ENCODE measurements around the gene COMTD1. TPM values are rescaled to one million over a fixed set of nuclear protein-coding genes. Genes with fewer than 3 reads are reported as not detected.

The COMTD1 gene
- total and polyA plus RNA-seq, 2 of the 13 experiments (the other 11 are each of a cell fraction or from before 2014, with no cell fraction given) = 11.8 to 18.4 TPM

DNA sequence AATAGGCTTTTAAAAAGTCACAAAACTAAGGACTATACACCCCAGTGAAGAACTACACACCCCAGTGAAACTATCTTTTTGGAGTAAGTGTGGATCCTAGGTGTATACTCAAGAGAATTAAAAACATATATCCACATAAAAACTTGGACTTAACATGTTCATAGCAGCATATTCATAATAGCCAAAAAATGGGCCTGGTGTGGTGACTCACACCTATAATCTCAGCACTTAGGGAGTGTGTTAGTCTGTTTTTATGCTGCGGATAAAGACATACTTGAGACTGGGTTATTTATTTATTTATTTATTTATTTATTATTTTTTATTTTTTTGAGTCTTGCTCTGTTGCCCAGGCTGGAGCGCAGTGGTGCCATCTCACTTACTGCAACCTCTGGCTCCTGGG is 19.0 kb upstream of the COMTD1 start:
- intact Hi-C loops (cut with micrococcal nuclease; ENCODE audit: unreplicated experiment) (no loop called here), in situ Hi-C loops (cut with HindIII; ENCODE audit: extremely low pct_ligation_motif_present, low pct_unique_long_range_greater_than_20kb) (no loop called here)
- BruUV-seq (replicated peaks) = no TSS peak
- Histone ChIP-seq H3K27ac (ENCODE audit: extremely low read length, insufficient read depth, low read length) (no peak overlapping the region), H3K9ac (ENCODE audit: insufficient read depth, low read depth, low read length) (no peak overlapping the region), H2AFZ (ENCODE audit: low read length) (no peak overlapping the region), H3K9me3 (ENCODE audit: low read length) (peaks cover 17% of the 10 kb centered on the region; the same call in 1 of the 2 replicates), H3K4me2 (ENCODE audit: low read depth, low read length) (no peak overlapping the region), H3K79me2 (ENCODE audit: insufficient read depth, low read length) (no peaks in the 10 kb centered on the region), H3K4me3 (replicated peaks in 1 of 3; ENCODE audit: insufficient read depth in 1 of 3, low read depth in 2 of 3, low read length in 3 of 3) (no peak overlapping the region), H3K27me3 (ENCODE audit: control insufficient read depth in 1 of 2, insufficient read depth in 2 of 2, low read length in 2 of 2) (no peaks in the 10 kb centered on the region), H3K4me1 (ENCODE audit: insufficient read depth, low read length) (peaks cover 8% of the 10 kb centered on the region), H4K20me1 (ENCODE audit: insufficient read depth, low read length) (no peaks in the 10 kb centered on the region), H3K36me3 (replicated peaks in 1 of 2; ENCODE audit: control insufficient read depth in 1 of 2, insufficient read depth in 2 of 2, low read length in 2 of 2) (no peaks in the 10 kb centered on the region)
- FAIRE-seq (no peak), DNase-seq (ENCODE audit: low spot score) (no peak), ATAC-seq (no peak)
- WGBS (ENCODE audit: low lambda C conversion rate) = 94% methylated on average over 2 of the region's 2 CpGs
- TF ChIP-seq CREBL2 (CRISPR knock-in tag; IDR thresholded peaks at IDR 0.05; ENCODE audit: borderline replicate concordance) (no peak), ZNF562 (CRISPR knock-in tag; IDR thresholded peaks at IDR 0.05; ENCODE audit: borderline replicate concordance) (no peak), TBX2 (CRISPR knock-in tag; IDR thresholded peaks at IDR 0.05; ENCODE audit: borderline replicate concordance) (no peak), ZC3H4 (CRISPR knock-in tag; IDR thresholded peaks at IDR 0.05; ENCODE audit: borderline replicate concordance) (no peak), ATAD3A (CRISPR knock-in tag; IDR thresholded peaks at IDR 0.05) (no peak), SP5 (CRISPR knock-in tag; IDR thresholded peaks at IDR 0.05; ENCODE audit: borderline replicate concordance, low read depth) (no peak), GTF2F1 (IDR thresholded peaks at IDR 0.05; ENCODE audit: low read length) (no peak), MXD1 (CRISPR knock-in tag; IDR thresholded peaks at IDR 0.05) (no peak), ZNF20 (CRISPR knock-in tag; IDR thresholded peaks at IDR 0.05) (no peak), MYC (CRISPR knock-in tag; IDR thresholded peaks at IDR 0.05; ENCODE audit: borderline replicate concordance) (no peak), SMARCE1 (IDR thresholded peaks at IDR 0.05; ENCODE audit: borderline replicate concordance) (no peak), SMARCC2 (IDR thresholded peaks at IDR 0.05) (no peak), TCF7L2 (IDR thresholded peaks at IDR 0.05; ENCODE audit: low read depth, low read length) (no peak), MIER3 (CRISPR knock-in tag; IDR thresholded peaks at IDR 0.05; ENCODE audit: borderline replicate concordance) (no peak)
- TF ChIP-seq, protein P1, sequence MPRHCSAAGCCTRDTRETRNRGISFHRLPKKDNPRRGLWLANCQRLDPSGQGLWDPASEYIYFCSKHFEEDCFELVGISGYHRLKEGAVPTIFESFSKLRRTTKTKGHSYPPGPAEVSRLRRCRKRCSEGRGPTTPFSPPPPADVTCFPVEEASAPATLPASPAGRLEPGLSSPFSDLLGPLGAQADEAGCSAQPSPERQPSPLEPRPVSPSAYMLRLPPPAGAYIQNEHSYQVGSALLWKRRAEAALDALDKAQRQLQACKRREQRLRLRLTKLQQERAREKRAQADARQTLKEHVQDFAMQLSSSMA (CRISPR knock-in tag; IDR thresholded peaks at IDR 0.05) = no peak
- TF ChIP-seq, protein P2, sequence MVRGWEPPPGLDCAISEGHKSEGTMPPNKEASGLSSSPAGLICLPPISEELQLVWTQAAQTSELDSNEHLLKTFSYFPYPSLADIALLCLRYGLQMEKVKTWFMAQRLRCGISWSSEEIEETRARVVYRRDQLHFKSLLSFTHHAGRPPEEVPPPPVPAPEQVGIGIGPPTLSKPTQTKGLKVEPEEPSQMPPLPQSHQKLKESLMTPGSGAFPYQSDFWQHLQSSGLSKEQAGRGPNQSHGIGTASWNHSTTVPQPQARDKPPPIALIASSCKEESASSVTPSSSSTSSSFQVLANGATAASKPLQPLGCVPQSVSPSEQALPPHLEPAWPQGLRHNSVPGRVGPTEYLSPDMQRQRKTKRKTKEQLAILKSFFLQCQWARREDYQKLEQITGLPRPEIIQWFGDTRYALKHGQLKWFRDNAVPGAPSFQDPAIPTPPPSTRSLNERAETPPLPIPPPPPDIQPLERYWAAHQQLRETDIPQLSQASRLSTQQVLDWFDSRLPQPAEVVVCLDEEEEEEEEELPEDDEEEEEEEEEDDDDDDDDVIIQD (CRISPR knock-in tag; IDR thresholded peaks at IDR 0.05; ENCODE audit: low read depth) = no peak
- TF ChIP-seq, protein P3, sequence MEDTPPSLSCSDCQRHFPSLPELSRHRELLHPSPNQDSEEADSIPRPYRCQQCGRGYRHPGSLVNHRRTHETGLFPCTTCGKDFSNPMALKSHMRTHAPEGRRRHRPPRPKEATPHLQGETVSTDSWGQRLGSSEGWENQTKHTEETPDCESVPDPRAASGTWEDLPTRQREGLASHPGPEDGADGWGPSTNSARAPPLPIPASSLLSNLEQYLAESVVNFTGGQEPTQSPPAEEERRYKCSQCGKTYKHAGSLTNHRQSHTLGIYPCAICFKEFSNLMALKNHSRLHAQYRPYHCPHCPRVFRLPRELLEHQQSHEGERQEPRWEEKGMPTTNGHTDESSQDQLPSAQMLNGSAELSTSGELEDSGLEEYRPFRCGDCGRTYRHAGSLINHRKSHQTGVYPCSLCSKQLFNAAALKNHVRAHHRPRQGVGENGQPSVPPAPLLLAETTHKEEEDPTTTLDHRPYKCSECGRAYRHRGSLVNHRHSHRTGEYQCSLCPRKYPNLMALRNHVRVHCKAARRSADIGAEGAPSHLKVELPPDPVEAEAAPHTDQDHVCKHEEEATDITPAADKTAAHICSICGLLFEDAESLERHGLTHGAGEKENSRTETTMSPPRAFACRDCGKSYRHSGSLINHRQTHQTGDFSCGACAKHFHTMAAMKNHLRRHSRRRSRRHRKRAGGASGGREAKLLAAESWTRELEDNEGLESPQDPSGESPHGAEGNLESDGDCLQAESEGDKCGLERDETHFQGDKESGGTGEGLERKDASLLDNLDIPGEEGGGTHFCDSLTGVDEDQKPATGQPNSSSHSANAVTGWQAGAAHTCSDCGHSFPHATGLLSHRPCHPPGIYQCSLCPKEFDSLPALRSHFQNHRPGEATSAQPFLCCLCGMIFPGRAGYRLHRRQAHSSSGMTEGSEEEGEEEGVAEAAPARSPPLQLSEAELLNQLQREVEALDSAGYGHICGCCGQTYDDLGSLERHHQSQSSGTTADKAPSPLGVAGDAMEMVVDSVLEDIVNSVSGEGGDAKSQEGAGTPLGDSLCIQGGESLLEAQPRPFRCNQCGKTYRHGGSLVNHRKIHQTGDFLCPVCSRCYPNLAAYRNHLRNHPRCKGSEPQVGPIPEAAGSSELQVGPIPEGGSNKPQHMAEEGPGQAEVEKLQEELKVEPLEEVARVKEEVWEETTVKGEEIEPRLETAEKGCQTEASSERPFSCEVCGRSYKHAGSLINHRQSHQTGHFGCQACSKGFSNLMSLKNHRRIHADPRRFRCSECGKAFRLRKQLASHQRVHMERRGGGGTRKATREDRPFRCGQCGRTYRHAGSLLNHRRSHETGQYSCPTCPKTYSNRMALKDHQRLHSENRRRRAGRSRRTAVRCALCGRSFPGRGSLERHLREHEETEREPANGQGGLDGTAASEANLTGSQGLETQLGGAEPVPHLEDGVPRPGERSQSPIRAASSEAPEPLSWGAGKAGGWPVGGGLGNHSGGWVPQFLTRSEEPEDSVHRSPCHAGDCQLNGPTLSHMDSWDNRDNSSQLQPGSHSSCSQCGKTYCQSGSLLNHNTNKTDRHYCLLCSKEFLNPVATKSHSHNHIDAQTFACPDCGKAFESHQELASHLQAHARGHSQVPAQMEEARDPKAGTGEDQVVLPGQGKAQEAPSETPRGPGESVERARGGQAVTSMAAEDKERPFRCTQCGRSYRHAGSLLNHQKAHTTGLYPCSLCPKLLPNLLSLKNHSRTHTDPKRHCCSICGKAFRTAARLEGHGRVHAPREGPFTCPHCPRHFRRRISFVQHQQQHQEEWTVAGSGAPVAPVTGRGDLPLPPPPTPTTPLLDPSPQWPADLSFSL (CRISPR knock-in tag; IDR thresholded peaks at IDR 0.05) = no peak
- ChIA-PET POLR2A (no interaction called here), CTCF (ENCODE audit: low intra/inter-chr PET ratio, low total read pairs) (no interaction called here)
